Keratinocyte (primary cell): ENCODE results near the gene NUDT13.

ENCODE experiments used
- EZH2 ChIP-seq: IDR thresholded peaks from one replicate; pipeline ENCODE4 v1.6.1; 2012; ENCODE audit warnings: inconsistent platforms, mild to moderate bottlenecking, low read length, moderate library complexity
- TF ChIP-seq, protein P1 (sequence below), 3 experiments: IDR thresholded peaks in 1 of 3; conservative IDR thresholded peaks in 1 of 3; optimal IDR thresholded peaks in 1 of 3; 2 replicates in 2 of 3; 3 replicates in 1 of 3; pipeline versions ENCODE3 to v1.5.1; 2011; ENCODE audit warnings: low read length in 3 of 3, mild to moderate bottlenecking in 3 of 3, moderate library complexity in 2 of 3, control low read depth in 1 of 3, inconsistent platforms in 1 of 3; ENCODE audit not compliant: insufficient read depth in 2 of 3; ENCODE audit errors: extremely low read depth in 1 of 3

DNA sequence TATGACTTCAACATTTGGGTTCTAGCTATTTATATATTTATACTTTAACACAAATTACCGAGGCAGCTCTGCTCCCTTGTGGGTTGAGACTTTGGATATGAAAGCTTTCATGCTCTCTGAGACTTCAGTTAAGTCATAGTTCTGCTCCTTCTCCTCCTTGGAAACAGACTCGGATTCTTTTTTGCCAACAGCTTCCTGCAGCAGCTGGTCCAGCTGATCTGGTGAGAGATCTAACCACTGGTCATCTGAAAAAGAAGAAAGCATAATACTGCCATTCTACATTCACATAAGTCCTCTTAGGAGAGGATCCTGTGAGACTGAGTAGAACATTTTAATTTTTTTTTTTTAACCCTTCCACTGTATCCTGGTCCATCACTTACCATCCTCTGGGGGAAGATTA lies 29.0 kb downstream of the NUDT13 start:
- TF ChIP-seq, protein P1, sequence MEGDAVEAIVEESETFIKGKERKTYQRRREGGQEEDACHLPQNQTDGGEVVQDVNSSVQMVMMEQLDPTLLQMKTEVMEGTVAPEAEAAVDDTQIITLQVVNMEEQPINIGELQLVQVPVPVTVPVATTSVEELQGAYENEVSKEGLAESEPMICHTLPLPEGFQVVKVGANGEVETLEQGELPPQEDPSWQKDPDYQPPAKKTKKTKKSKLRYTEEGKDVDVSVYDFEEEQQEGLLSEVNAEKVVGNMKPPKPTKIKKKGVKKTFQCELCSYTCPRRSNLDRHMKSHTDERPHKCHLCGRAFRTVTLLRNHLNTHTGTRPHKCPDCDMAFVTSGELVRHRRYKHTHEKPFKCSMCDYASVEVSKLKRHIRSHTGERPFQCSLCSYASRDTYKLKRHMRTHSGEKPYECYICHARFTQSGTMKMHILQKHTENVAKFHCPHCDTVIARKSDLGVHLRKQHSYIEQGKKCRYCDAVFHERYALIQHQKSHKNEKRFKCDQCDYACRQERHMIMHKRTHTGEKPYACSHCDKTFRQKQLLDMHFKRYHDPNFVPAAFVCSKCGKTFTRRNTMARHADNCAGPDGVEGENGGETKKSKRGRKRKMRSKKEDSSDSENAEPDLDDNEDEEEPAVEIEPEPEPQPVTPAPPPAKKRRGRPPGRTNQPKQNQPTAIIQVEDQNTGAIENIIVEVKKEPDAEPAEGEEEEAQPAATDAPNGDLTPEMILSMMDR (optimal IDR thresholded peaks at IDR 0.05 in 1 of 3, IDR thresholded peaks at IDR 0.05 in 1 of 3, conservative IDR thresholded peaks at IDR 0.05 in 1 of 3; ENCODE audit: extremely low read depth in 1 of 3, insufficient read depth in 2 of 3, low read length in 3 of 3), result no peak
- TF ChIP-seq EZH2, result no peak
